Raji (cell line): ENCODE results near the gene RASGRP3.

ENCODE experiments used
- POLR2A ChIP-seq: IDR thresholded peaks from 2 replicates; pipeline ENCODE4 v1.6.1; 2011; ENCODE audit warnings: low read depth, low read length, control low read depth; ENCODE audit not compliant: insufficient read depth

Gene RASGRP3

GRCh38 chr2:33521791-33522281 is 45.4 kb downstream of the RASGRP3 start:
- no peak for TF ChIP-seq POLR2A

GRCh38 chr2:33522576-33522975 is 46.1 kb downstream of the RASGRP3 start:
- TF ChIP-seq POLR2A, result no peak

DNA sequence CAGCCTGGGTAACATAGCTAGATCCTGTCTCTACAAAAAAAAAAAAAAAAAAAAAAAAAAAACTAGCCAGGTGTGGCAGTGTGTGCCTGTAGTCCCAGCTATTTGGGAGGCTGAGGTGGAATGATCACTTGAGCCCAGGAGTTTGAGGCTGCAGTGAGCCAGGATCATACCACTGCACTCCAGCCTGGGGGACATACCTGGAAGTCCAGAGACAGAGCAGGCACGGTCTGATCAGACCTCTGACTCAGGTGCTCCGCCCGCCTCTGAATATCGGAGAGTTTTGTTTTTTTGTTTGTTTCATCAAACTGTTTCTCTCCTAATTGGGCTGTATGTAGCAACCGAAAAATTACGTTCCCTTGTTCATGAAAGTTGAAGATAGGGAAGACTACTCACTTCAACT is 49.2 kb downstream of the RASGRP3 start:
- TF ChIP-seq POLR2A, result no peak

- no peak for TF ChIP-seq POLR2A
Measured at GRCh38 chr2:33526132-33526531, 49.7 kb downstream of the RASGRP3 start.

- TF ChIP-seq POLR2A, result no peak
Measured at GRCh38 chr2:33526921-33527320, 50.5 kb downstream of the RASGRP3 start.

GRCh38 chr2:33528441-33528950 is 52.0 kb downstream of the RASGRP3 start:
- TF ChIP-seq POLR2A, result no peak

- TF ChIP-seq POLR2A, result peak; percentile 18
Measured at GRCh38 chr2:33529771-33530481, 53.5 kb downstream of the RASGRP3 start.

DNA sequence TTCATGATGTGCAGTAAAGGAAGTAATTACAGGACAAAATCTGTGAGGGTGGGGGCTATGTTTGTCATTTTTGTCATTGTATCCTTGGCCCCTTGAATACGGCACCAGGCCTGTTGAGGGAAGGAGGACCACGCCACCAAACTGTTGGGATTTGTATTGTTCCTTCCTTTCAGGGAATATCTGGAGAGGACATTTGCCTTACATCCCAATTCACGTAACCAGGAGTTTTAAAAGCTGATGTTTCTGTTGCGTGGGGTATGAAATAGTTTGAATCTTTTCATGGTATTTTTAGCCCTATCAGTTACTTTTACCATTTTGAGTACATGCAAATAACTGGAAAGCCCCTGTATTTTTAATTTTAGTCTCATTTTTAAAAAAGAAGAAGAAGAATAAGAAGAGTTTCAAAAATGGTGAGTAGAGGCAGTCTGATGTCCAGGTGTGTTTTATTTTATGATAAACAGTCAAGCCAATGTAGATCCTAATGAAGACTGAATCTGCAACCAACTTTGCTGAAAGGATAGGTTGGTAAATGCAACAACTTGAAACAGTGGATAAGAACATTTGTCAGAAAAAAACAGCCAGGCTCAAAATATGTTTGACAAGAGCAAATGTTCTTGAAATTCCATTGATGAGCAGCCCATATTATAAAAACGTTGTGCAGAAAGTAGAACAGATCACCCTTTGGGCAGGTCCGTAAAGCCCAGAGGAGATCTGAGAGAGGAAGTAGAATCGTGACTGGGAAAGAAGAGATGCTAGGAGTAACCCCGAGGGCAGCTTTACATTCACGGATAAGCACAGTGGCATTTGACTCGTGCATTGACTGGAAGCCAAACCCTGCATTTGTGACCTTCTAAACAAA is 54.5 kb downstream of the RASGRP3 start:
- peak; percentile 27 for TF ChIP-seq POLR2A

DNA sequence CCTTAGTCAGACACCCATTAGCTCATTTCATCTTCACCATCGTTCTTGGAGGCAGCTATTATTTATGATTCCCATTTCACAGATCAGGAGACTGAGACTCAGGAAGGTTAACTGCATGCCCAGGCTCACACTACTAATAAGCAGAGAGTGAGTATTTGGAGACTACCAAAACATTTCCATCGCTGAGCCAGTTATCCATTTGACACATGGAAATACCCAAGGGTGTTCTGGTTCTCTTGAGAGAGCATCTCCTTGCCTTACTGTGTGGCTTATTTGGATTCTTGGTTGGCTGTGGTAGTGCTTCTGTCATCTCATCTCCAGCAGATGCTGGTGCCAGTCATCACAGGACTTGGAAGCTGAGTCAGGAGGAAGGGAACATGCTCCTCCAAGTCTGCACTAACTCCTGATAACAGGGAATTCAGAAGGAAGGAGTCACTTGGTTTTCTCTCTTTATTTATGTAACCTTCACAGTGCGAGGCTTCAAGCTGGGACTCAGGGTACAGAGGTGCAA is 55.2 kb downstream of the RASGRP3 start:
- TF ChIP-seq POLR2A, result no peak; the same call in 1 of the 2 replicates

GRCh38 chr2:33532146-33532545 is 55.7 kb downstream of the RASGRP3 start:
- TF ChIP-seq POLR2A, result no peak

GRCh38 chr2:33532966-33533365 is 56.5 kb downstream of the RASGRP3 start:
- no peak for TF ChIP-seq POLR2A

- TF ChIP-seq POLR2A, result no peak
Measured at GRCh38 chr2:33535421-33535820, 59.0 kb downstream of the RASGRP3 start.

GRCh38 chr2:33541243-33541642 is 64.8 kb downstream of the RASGRP3 start:
- no peak for TF ChIP-seq POLR2A

GRCh38 chr2:33550206-33550605 is 73.8 kb downstream of the RASGRP3 start:
- no peak for TF ChIP-seq POLR2A

DNA sequence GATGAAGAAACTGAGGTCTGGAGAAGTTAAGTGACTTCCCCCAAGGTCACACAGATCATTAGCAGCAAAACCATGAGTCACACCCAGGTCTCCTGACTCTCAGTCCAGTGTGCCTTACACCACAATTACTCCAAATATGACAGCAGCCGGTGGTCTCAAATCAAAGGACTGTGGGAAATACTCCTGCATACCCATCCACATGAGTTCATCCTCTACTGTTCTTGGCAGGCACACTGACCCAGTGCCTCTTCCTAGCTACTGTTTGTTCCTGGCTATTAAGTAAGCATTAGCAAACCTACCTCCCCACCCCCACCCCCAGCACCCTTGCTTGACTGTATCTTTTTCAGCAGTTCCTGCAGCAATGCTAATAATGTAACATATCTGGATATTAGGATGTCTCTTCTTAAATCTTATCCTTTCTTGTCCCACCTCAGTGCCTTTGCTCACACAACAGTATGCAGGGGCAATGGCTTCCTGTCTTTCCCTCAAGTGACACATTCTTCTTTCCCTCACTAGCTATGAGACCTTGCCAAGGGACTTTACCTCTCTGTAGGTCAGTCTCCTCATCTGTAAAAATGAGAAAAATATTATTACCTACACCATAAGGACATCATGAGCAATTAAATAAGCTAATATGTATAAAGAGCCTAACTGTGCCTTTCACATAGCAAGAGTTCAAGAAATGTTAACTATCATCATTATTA is 76.5 kb downstream of the RASGRP3 start:
- no peak for TF ChIP-seq POLR2A
